ENCODE data around the gene GTF2H1.

DNA sequence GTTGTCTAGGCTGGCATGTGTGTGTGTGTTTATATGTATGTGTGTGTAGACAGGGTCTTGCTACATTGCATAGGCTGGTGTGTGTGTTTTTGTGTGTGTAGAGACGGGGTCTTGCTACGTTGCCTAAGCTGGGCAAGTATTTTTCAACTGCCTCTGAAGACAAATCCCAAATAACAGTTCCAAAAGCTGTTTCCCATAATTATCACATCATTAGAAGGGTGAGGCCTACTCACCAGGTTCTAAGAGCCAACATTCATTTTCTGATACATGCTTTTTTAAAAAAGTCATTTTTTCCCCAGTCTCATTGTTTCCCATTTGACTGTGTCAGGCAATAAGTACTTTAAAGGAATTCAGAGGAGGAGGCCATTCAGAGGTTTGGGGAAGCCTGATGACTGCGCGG, 33.5 kb upstream of the GTF2H1 start:
- TF ChIP-seq EZH2 (IDR thresholded peaks at IDR 0.05; ENCODE audit: low read depth) (no peak), CTCF (conservative IDR thresholded peaks at IDR 0.05) (no peak)
